Measurements from ENCODE around the gene SLC29A2. TPM values are rescaled to one million over a fixed set of nuclear protein-coding genes. Genes with fewer than 3 reads are reported as not detected.

The SLC29A2 gene
- total RNA-seq, 4 donors from 2014 or later: 1.5 to 5.4 (median 2.4) TPM

DNA sequence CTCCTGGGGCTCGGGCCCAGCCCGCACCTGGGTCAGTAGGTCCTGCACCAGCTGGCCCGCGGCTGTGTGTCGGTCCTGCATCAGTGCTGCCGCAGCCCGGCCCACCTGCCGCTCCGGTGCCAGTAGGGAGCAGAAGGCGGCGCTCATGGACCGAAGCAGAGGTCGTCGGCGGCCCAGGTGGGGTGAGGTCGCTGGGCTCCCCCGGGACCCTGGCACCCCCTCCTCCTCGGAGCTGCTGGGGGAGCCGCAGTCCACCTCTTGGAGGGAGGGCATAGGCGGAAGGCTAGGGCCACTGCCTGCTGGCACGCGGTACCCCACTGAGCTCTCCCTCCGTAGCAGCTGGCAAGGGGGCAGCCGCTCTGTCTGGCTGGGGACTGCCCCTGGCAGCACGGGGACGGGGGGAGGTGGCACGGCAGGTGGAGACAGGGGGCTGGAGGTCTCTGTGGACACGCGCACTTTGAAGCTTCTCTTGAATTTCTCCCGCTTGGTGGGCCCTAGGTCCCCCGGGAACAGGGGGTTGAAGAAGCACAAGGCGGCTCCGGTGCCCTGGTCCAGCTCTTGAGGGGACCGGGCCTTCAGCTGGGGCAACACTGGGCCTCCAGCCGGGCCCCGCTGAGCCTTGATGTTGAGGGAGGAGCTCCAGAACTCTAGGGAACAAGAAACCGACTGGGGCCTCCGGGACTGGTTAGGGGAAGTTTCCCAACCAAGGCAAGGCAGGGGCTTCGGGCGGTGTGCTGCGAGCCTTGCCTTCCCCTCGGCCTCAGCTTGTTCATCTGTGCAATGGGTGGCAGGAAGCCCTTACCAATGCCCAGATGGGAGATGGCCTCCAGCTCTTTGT is 36.7 kb downstream of the SLC29A2 start:
- Histone ChIP-seq H3K4me3 (peak overlapping the region in 1 of 4 donors; percentile 64), H3K36me3 (peaks cover 0 to 62% (median 7%) of the 10 kb centered on the region in 3 donors), H3K9me3 (no peaks in the 10 kb centered on the region), H3K4me1 (peaks cover 0 to 30% (median 24%) of the 10 kb centered on the region in 4 donors), H3K27ac (peak overlapping the region in 1 of 4 donors; percentile 78), H3K27me3 (no peaks in the 10 kb centered on the region)
- TF ChIP-seq, protein P1, sequence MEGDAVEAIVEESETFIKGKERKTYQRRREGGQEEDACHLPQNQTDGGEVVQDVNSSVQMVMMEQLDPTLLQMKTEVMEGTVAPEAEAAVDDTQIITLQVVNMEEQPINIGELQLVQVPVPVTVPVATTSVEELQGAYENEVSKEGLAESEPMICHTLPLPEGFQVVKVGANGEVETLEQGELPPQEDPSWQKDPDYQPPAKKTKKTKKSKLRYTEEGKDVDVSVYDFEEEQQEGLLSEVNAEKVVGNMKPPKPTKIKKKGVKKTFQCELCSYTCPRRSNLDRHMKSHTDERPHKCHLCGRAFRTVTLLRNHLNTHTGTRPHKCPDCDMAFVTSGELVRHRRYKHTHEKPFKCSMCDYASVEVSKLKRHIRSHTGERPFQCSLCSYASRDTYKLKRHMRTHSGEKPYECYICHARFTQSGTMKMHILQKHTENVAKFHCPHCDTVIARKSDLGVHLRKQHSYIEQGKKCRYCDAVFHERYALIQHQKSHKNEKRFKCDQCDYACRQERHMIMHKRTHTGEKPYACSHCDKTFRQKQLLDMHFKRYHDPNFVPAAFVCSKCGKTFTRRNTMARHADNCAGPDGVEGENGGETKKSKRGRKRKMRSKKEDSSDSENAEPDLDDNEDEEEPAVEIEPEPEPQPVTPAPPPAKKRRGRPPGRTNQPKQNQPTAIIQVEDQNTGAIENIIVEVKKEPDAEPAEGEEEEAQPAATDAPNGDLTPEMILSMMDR (IDR thresholded peaks at IDR 0.05): no peak
- TF ChIP-seq POLR2A (IDR thresholded peaks at IDR 0.05) (no peak), EP300 (IDR thresholded peaks at IDR 0.05) (no peak)
- DNase-seq (ENCODE audit: low spot score in 2 of 2): no peak
- 67 to 83% methylated on average over 35 to 40 of the region's 42 CpGs for WGBS, 2 donors

DNA sequence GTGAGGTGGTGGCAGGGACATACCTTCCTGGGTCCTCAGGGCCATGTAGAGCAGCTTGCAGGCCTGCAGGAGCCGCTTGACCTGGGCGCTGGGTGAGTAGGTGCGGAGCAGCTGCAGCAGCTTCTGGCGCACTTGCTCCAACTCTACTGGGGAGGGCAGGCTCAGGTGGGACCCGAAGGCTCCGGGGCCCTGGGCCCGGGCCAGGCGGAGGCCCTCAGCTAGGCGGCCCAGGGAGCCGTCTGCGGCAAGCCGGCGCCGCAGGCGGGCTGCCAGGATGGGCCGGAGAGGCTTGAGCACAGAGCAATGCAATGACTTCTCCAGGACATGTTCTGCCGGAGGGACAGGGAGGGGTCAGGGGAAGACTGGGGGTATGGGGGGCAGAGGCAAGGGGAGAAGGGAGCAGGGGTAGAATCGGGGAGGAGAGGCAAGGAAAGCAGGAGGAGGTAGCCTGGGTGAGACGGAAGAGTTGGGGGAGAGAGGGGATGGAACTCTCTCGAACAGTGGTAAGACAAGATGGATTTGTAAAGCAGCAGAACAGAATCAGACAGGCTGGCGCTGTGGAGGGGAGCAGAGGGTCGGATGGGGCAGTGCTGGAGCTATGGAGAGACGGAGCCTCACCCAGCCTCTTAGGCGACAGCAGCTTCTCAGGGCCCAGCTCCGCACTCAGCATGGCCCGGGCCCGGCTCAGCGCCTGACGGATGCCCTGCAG is 37.5 kb downstream of the SLC29A2 start:
- peaks cover 0 to 34% (median 24%) of the 10 kb centered on the region in 4 donors for H3K4me1 ChIP-seq
- DNase-seq (ENCODE audit: low spot score in 2 of 2): no peak
- no peak for TF ChIP-seq EP300 (IDR thresholded peaks at IDR 0.05)
- no peak for TF ChIP-seq POLR2A (IDR thresholded peaks at IDR 0.05)
- TF ChIP-seq, protein P1 (IDR thresholded peaks at IDR 0.05): no peak
- no peaks in the 10 kb centered on the region for H3K27me3 ChIP-seq
- peaks cover 0 to 54% (median 4%) of the 10 kb centered on the region in 3 donors for H3K36me3 ChIP-seq
- no peak overlapping the region for H3K27ac ChIP-seq
- H3K9me3 ChIP-seq: no peaks in the 10 kb centered on the region
- 83 to 84% methylated on average over 29 of the region's 29 CpGs for WGBS, 2 donors
- no peak overlapping the region for H3K4me3 ChIP-seq

DNA sequence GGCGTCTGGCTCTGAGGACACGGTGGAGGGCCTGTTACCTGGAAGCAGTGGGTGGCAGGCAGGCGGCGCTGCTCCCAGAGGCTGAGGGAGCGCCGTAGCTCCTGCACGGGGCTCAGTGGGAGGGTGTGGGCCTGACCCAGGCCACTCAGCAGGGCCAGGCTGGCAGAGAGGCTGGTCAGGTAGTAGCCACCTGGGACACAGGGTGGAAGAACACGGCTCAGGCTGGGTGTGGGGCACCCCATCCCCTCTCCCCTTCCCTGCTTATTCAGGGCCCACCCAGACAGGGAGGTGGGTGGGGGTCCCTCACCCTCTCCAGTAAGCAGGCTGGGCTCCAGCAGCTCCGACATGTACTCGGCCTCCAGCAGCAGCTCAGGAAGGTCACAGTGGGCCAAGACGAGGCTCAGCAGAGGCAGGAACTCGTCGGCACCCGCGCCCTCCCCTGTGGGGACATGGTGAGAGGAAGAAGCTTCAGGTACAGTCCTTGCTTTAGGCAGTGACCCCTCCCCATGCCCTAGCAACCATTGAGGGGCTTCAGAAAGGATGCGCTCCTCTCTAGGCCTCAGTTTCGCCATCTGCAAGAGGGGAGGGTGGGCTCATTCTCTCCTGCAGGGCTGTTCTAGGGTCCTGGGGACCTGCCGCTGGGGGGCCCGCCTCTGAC is 38.2 kb downstream of the SLC29A2 start:
- no peak for TF ChIP-seq POLR2A (IDR thresholded peaks at IDR 0.05)
- TF ChIP-seq EP300 (IDR thresholded peaks at IDR 0.05): no peak
- TF ChIP-seq, protein P1 (IDR thresholded peaks at IDR 0.05): no peak
- DNase-seq (ENCODE audit: low spot score in 2 of 2): no peak
- Histone ChIP-seq H3K4me3 (no peak overlapping the region), H3K9me3 (no peaks in the 10 kb centered on the region), H3K27ac (no peak overlapping the region), H3K4me1 (peaks cover 0 to 41% (median 30%) of the 10 kb centered on the region in 4 donors), H3K27me3 (no peaks in the 10 kb centered on the region), H3K36me3 (peaks cover 0 to 47% (median 4%) of the 10 kb centered on the region in 3 donors)
- WGBS, 2 donors: 85 to 86% methylated on average over 15 to 19 of the region's 19 CpGs

DNA sequence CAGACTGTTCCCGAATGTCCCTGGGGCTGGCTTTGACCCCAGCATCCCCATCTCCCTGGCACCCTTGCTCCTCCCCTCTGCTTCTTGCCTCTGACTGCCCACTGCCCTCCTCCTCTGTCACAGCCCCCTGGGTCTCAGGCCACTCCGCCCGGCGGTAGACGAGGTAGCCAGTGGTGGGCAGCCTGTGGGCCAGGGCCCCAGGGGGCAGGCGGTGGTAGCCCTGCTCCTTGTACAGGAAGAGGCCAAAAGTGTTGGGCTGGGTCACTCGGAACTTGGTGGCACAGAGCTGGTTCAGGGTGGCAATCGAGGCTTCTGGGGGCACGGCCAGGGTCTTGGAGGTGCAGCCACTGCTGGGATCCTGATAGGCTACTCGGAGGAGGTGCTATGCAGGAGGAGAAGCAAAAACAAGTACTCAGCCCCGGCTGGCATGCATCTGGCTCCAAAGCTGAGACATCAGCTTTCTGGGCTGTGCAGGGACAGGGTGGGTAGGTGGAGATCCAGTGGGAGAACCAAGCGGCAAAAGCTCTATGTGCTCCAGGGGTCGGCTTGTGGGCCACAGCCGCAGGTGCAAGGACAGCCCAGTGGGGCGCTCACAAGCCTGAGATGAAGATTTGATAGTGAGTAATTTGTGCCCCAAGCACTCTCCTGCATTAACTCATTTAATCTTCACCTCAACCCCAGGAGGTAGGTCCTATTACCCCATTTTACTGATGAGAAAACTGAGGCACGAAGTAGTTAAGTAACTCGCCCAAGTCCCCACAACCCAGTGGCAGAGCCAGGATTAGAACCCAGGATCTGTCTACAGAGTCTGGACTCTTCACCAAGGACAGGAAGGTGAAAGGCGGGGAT is 39.0 kb downstream of the SLC29A2 start:
- TF ChIP-seq, protein P1 (IDR thresholded peaks at IDR 0.05): no peak
- TF ChIP-seq POLR2A (IDR thresholded peaks at IDR 0.05) (no peak), EP300 (IDR thresholded peaks at IDR 0.05) (no peak)
- WGBS, 2 donors: 78 to 82% methylated on average over 18 of the region's 18 CpGs
- Histone ChIP-seq H3K9me3 (no peaks in the 10 kb centered on the region), H3K27ac (no peak overlapping the region), H3K4me1 (peaks cover 0 to 48% (median 37%) of the 10 kb centered on the region in 4 donors), H3K27me3 (no peaks in the 10 kb centered on the region), H3K36me3 (peaks cover 0 to 40% (median 4%) of the 10 kb centered on the region in 3 donors), H3K4me3 (no peak overlapping the region)
- no peak for DNase-seq (ENCODE audit: low spot score in 2 of 2)

Measured in tibial nerve (tissue), 4 donors.